Heart left ventricle (tissue), 16 donors: Measurements from ENCODE around the gene TBXA2R. TPM values are rescaled to one million over a fixed set of nuclear protein-coding genes. Genes with fewer than 3 reads are reported as not detected.
A peak's percentile ranks its signal among the peaks of the same experiment; 100 is the strongest.

Experiments used
- ATAC-seq, 4 donors: fragments of 200-7000 bp; cut with Tn5 transposase; one replicate each; pipeline ENCODE4 v1.9.1; 2020 to 2022; ENCODE audit warnings: moderate library complexity in 4 of 4, mild to moderate bottlenecking in 3 of 4, moderate number of reproducible peaks in 1 of 4
- DNase-seq, 5 donors: peaks; one replicate each; pipeline ENCODE4 v3.0.0-alpha.2; 2020
- H3K27ac ChIP-seq, 12 donors: fragments of 200-600 bp; sonication (generic) in 4 of 12; one replicate each; pipeline versions ENCODE4 v1.5.0 to v1.8.0; 2016 to 2022; ENCODE audit warnings: mild to moderate bottlenecking in 2 of 12
- H3K27me3 ChIP-seq, 9 donors: fragments of 200-600 bp; sonication (generic) in 2 of 9; one replicate each; pipeline versions ENCODE4 v1.5.1 to v1.8.0; 2016 to 2022; ENCODE audit warnings: mild to moderate bottlenecking in 3 of 9
- H3K36me3 ChIP-seq, 9 donors: fragments of 200-600 bp; sonication (generic) in 2 of 9; one replicate each; pipeline versions ENCODE4 v1.5.0 to v1.8.0; 2018 to 2022; ENCODE audit warnings: mild to moderate bottlenecking in 2 of 9
- H3K4me1 ChIP-seq, 12 donors: fragments of 200-600 bp; sonication (generic) in 4 of 12; one replicate each; pipeline versions ENCODE4 v1.5.0 to v1.8.0; 2016 to 2022; ENCODE audit warnings: mild to moderate bottlenecking in 3 of 12
- H3K4me3 ChIP-seq, 12 donors: fragments of 200-600 bp; sonication (generic) in 4 of 12; one replicate each; pipeline versions ENCODE4 v1.5.0 to v1.8.0; 2017 to 2022; ENCODE audit warnings: mild to moderate bottlenecking in 9 of 12, moderate library complexity in 4 of 12
- H3K9me3 ChIP-seq, 12 donors: fragments of 200-600 bp; sonication (generic) in 4 of 12; one replicate each; pipeline versions ENCODE4 v1.5.0 to v1.8.0; 2016 to 2022; ENCODE audit warnings: mild to moderate bottlenecking in 1 of 12
- CTCF ChIP-seq, 12 donors: fragments of 200-600 bp; sonication (generic) in 4 of 12; IDR thresholded peaks; one replicate each; pipeline versions ENCODE4 v1.5.0 to v1.8.0; 2018 to 2022; ENCODE audit warnings: antibody characterized with exemption in 12 of 12, mild to moderate bottlenecking in 5 of 12
- POLR2A ChIP-seq, 2 donors: fragments of 450-650 bp; IDR thresholded peaks; one replicate each; pipeline ENCODE4 v1.6.1; 2017; ENCODE audit warnings: antibody characterized with exemption in 2 of 2, mild to moderate bottlenecking in 2 of 2, moderate library complexity in 2 of 2
- WGBS, 4 donors: extraction: QIAGEN DNeasy Blood & Tissue Kit in 2 of 4; methylation state at CpG; one replicate each; pipeline versions ENCODE4 v1.1.5 to v1.1.7; 2013 to 2018; 5-methylcytosine and 5-hydroxymethylcytosine counted together
- intact Hi-C, 10 donors: fragments of 100-400 bp; cut with DNase I; formaldehyde crosslinking; loops; one replicate each; pipeline versions ENCODE4 v1.11.1 to v1.14.2; 2022
- polyA plus RNA-seq, 2 donors: library from polyadenylated mRNA; stranded (reverse); fragments of 200-250 nt; gene quantifications; one replicate each; pipeline ENCODE4 v1.2.3, GENCODE V29; 2013
- total RNA-seq, 9 donors: library from RNA; depleted of rRNA in 2 of 9; stranded (reverse); fragments of >200 nt in 2 of 9; fragmentation: NEBNext Ultra II Directional in 3 of 9; extraction: Animal tissue kit (Norgen Biotek cat#: 25700) in 3 of 9; gene quantifications; one replicate each; pipeline versions ENCODE4 v1.1.0 to v1.2.4, GENCODE V29; 2016 to 2023
- donor health status: ischemic (EF 13 %, LVEDD 7.1; RV severe dilation, severe dysfunction).
- donor health status: healthy with polysubstance abuse.
- donor health status: DM: no; HTN: yes; CAD: no.
- donor health status: DM: no; HTN: no; CAD: no.
- donor health status: ischemic (EF 25% LVEDD 6.9; RV normal size, moderate dysfunction).
- donor health status: ischemic (EF 25% LVEDD 5.7; RV mildly dilated, moderate dysfunction).
- donor health status: healthy.
- donor health status: DM: yes; HTN: yes; CAD: no.
- donor health status: ischemic (EF 35%, LVEDD 5.7; RV mildly dilated, moderate dysfunction).
- donor health status: nonischemic (EF 11% LVEDD 7.7; RV severe dilation, severe dysfunction).
- donor health status: DM: yes; HTN: yes; CAD: no.
- donor health status: PGD.
- donor health status: ischemic (EF 29% LVEDD 5.4; RV normal size, mild dysfunction).
- donor health status: nonischemic (EF 23%, LVEDD 6.1; RV moderate dilation, normal function).

TBXA2R gene
- total and polyA plus RNA-seq, 11 donors: 1.9 to 5.1 (median 2.9) TPM

GRCh38 chr19:3563709-3564524, 42.8 kb downstream of the TBXA2R start:
- DNase-seq (no peak), ATAC-seq (peak in 1 of 4 donors; percentile 24)
- Histone ChIP-seq H3K4me3 (no peak overlapping the region), H3K9me3 (no peaks in the 10 kb centered on the region), H3K27me3 (no peaks in the 10 kb centered on the region), H3K36me3 (no peaks in the 10 kb centered on the region), H3K27ac (no peak overlapping the region), H3K4me1 (peaks cover 0 to 6% (median 0%) of the 10 kb centered on the region in 12 donors)
- TF ChIP-seq CTCF (IDR thresholded peaks at IDR 0.05) (no peak), POLR2A (IDR thresholded peaks at IDR 0.05) (no peak)
- intact Hi-C loops: no loop called here
- WGBS, 4 donors: 64 to 79% (median 70%) methylated on average over 14 to 17 of the region's 17 CpGs

DNA sequence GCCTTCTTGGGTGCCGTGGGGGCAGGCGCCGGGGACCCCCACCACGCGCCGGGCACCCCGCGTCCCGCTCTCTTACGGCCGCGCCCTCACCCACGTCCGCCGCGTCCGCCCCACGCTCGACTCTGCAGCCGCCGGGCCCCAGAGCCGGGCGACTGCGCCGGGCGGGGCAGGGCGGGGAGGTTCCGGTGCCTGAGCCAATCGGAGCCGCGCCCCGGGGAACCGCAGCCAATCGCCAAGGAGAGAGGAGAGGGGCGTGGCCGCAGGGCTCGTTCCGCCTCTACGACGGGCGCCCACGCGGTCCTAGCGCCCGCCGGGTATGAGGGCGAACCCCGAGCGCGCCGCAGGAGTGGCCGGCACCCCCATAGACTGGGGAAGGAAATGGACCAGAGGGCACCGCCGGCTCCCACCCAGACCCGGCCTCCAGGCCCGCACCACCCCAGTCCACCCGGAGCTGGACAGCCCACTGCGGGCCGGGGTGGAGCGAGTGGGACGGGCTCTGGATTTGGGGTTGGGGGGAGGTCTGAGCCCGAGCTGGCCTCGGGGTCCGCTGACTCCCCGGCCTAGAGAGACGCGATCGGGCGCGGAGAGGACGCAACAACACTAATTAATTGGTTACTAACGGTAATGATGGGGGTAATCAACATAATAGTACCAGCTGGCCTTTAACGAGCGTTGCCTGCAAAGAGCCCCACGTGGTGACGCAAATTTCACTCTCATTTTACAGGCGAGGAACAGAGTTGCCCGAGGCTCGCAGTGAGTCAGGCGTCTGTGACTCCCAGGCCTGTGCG, 49.0 kb downstream of the TBXA2R start, which contains the start of gene MFSD12:
Gene MFSD12, minus strand, starts transcription at position 126 of the 788 bp plus-strand sequence. CDS start 183 bp downstream, outside the sequence.
- peaks cover 0 to 51% (median 28%) of the 10 kb centered on the region in 12 donors for H3K4me1 ChIP-seq
- WGBS, 4 donors: 0 to 2% (median 1%) methylated on average over 26 to 81 of the region's 81 CpGs
- H3K9me3 ChIP-seq: no peaks in the 10 kb centered on the region
- H3K27ac ChIP-seq: peak within 1 kb of the TSS; percentile 32 to 86 (median 74)
- intact Hi-C loops: loop anchor here in 5 of 10 donors (2.0 to 10.0 kb wide), 4 partner anchors 15 to 157 kb away; partner anchors contain the start of gene HMG20B (in 2 of the 5)
- ATAC-seq (peak; percentile 97 to 98 (median 98)), DNase-seq (peak; percentile 96 to 98 (median 96))
- peak in 1 of 2 donors; percentile 92 for TF ChIP-seq POLR2A (IDR thresholded peaks at IDR 0.05)
- no peak for TF ChIP-seq CTCF (IDR thresholded peaks at IDR 0.05)
- H3K36me3 ChIP-seq: no peaks in the 10 kb centered on the region
- H3K4me3 ChIP-seq: peak within 1 kb of the TSS; percentile 66 to 99 (median 91)
- H3K27me3 ChIP-seq: no peaks in the 10 kb centered on the region

GRCh38 chr19:3556978-3557460, 49.7 kb downstream of the TBXA2R start:
- H3K36me3 ChIP-seq: no peaks in the 10 kb centered on the region
- H3K4me1 ChIP-seq: peaks cover 0 to 54% (median 28%) of the 10 kb centered on the region in 12 donors
- H3K9me3 ChIP-seq: no peaks in the 10 kb centered on the region
- peak overlapping the region; percentile 66 to 99 (median 91) for H3K4me3 ChIP-seq
- peak overlapping the region; percentile 32 to 86 (median 72) for H3K27ac ChIP-seq
- intact Hi-C loops: loop anchor here in 5 of 10 donors (2.0 to 10.0 kb wide), 4 partner anchors 16 to 158 kb away; partner anchors contain the start of gene HMG20B (in 2 of the 5)
- peak in 1 of 4 donors; percentile 4 for ATAC-seq
- peak in 3 of 12 donors; percentile 7 to 18 (median 11) for TF ChIP-seq CTCF (IDR thresholded peaks at IDR 0.05)
- no peak for TF ChIP-seq POLR2A (IDR thresholded peaks at IDR 0.05)
- no peak for DNase-seq
- H3K27me3 ChIP-seq: no peaks in the 10 kb centered on the region
- WGBS, 4 donors: 0 to 3% (median 1%) methylated on average over 12 to 60 of the region's 60 CpGs
